HL-60 (cell line): Measurements from ENCODE around the gene SLC51B.

Source experiments
- CTCF ChIP-seq: IDR thresholded peaks from one replicate; pipeline ENCODE4 v1.5.1; 2011; ENCODE audit warnings: low read length, control low read depth, inconsistent platforms; ENCODE audit not compliant: insufficient read depth
- GABPA ChIP-seq: IDR thresholded peaks from 2 replicates; pipeline ENCODE4 v1.6.1; 2012; ENCODE audit warnings: low read depth
- POLR2AphosphoS5 ChIP-seq: IDR thresholded peaks from 2 replicates; pipeline ENCODE4 v1.6.1; 2012; ENCODE audit warnings: low read depth
- REST ChIP-seq: IDR thresholded peaks from 2 replicates; pipeline ENCODE4 v1.6.1; 2012; ENCODE audit warnings: low read depth; ENCODE audit not compliant: insufficient replicate concordance

- TF ChIP-seq CTCF = no peak
- no peak for TF ChIP-seq POLR2AphosphoS5
- no peak for TF ChIP-seq GABPA
- no peak for TF ChIP-seq REST
These were observed 50.0 kb downstream of the SLC51B start for GRCh38 chr15:65095011-65095746.
